22Rv1 (cell line): ENCODE measurements around the gene C3orf22.

ENCODE experiments used
- H3K27ac ChIP-seq: fragments of 450-650 bp; 2 replicates; pipeline ENCODE4 v1.5.1; 2017
- CTCF ChIP-seq: fragments of 450-650 bp; IDR thresholded peaks from 2 replicates; pipeline ENCODE4 v1.5.1; 2017; ENCODE audit warnings: mild to moderate bottlenecking
- ZFX ChIP-seq: fragments of 450-650 bp; IDR thresholded peaks from 2 replicates; pipeline ENCODE4 v1.6.1; 2017; ENCODE audit warnings: antibody characterized with exemption, borderline replicate concordance

The C3orf22 gene

GRCh38 chr3:126526668-126527005 lies 32.1 kb downstream of the C3orf22 start:
- no peak overlapping the region for H3K27ac ChIP-seq
- no peak for TF ChIP-seq ZFX
- TF ChIP-seq CTCF, result no peak

GRCh38 chr3:126525853-126526667 lies 32.7 kb downstream of the C3orf22 start:
- TF ChIP-seq ZFX (no peak), CTCF (no peak)
- no peak overlapping the region for H3K27ac ChIP-seq

GRCh38 chr3:126525091-126525852 lies 33.5 kb downstream of the C3orf22 start:
- TF ChIP-seq CTCF, result no peak
- TF ChIP-seq ZFX, result no peak
- no peak overlapping the region for H3K27ac ChIP-seq

- no peak overlapping the region for H3K27ac ChIP-seq
- no peak for TF ChIP-seq ZFX
- peak; percentile 16; the same call in 1 of the 2 replicates for TF ChIP-seq CTCF
These were observed 34.2 kb downstream of the C3orf22 start for GRCh38 chr3:126524429-126524988.

GRCh38 chr3:126523745-126524428 lies 34.8 kb downstream of the C3orf22 start, which contains the start of gene CHST13:
Gene CHST13 (plus strand): TSS chr3:126524155. CDS start chr3:126524333, 178 bp downstream.
- H3K27ac ChIP-seq, result no peak within 1 kb of the TSS
- TF ChIP-seq CTCF, result peak; percentile 38
- no peak for TF ChIP-seq ZFX

GRCh38 chr3:126522363-126522788 lies 36.4 kb downstream of the C3orf22 start:
- no peak overlapping the region for H3K27ac ChIP-seq
- TF ChIP-seq CTCF (peak; percentile 93), ZFX (no peak)
